ENCODE results near the gene LAYN. TPM values are rescaled to one million over a fixed set of nuclear protein-coding genes. Genes with fewer than 3 reads are reported as not detected.
A peak's percentile ranks its signal among the peaks of the same experiment; 100 is the strongest.

Gene LAYN
- total RNA-seq, 1 experiment from 2014 or later: 0.79 TPM

DNA sequence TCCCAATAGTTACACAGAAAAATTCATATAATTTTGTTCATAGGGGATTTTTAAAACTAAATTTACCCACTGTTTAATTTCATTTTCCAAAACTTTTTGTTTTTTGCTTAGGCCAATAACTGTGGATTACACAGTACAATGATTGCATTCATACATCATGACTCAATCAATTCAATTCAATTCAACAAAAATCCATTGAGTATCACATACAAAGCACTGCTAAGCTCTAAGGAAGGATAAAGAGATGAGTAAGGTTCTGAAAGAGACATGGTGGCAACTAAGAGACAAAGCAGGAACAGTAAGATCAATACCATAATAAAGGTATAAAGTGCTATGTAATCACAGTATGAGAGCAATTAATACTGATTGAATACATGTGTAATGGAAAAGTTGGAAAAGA, 9.4 kb upstream of the LAYN start:
- TF ChIP-seq, protein P1, sequence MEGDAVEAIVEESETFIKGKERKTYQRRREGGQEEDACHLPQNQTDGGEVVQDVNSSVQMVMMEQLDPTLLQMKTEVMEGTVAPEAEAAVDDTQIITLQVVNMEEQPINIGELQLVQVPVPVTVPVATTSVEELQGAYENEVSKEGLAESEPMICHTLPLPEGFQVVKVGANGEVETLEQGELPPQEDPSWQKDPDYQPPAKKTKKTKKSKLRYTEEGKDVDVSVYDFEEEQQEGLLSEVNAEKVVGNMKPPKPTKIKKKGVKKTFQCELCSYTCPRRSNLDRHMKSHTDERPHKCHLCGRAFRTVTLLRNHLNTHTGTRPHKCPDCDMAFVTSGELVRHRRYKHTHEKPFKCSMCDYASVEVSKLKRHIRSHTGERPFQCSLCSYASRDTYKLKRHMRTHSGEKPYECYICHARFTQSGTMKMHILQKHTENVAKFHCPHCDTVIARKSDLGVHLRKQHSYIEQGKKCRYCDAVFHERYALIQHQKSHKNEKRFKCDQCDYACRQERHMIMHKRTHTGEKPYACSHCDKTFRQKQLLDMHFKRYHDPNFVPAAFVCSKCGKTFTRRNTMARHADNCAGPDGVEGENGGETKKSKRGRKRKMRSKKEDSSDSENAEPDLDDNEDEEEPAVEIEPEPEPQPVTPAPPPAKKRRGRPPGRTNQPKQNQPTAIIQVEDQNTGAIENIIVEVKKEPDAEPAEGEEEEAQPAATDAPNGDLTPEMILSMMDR (IDR thresholded peaks at IDR 0.05; ENCODE audit: insufficient read depth in 1 of 2, low read depth in 1 of 2, low read length in 1 of 2, severe bottlenecking in 1 of 2, unreplicated experiment in 1 of 2): no peak
- intact Hi-C loops (cut with micrococcal nuclease; ENCODE audit: unreplicated experiment): no loop called here
- H3K27me3 Mint-ChIP-seq (ENCODE audit: insufficient read depth, unreplicated experiment): no peaks in the 10 kb centered on the region
- H3K9me3 Mint-ChIP-seq (ENCODE audit: unreplicated experiment): no peaks in the 10 kb centered on the region
- Histone ChIP-seq H3K36me3 (ENCODE audit: control insufficient read depth, insufficient read depth, low read length) (no peaks in the 10 kb centered on the region), H3K4me1 (peaks cover 45% of the 10 kb centered on the region), H3K4me3 (ENCODE audit: low read depth, low read length) (no peak overlapping the region), H3K9me3 (no peaks in the 10 kb centered on the region), H3K27me3 (replicated peaks; ENCODE audit: control insufficient read depth, insufficient read depth, low read length) (no peaks in the 10 kb centered on the region)
- CTCF ChIA-PET: interaction anchor here (0.6 to 0.7 kb wide), 2 partner anchors 758 to 1059 kb away, joined by 3 to 4 read pairs; no protein-coding TSS in a partner anchor
- POLR2A ChIA-PET: no interaction called here
- H3K36me3 Mint-ChIP-seq (ENCODE audit: insufficient read depth, unreplicated experiment): no peaks in the 10 kb centered on the region
- no peak overlapping the region for H3K27ac Mint-ChIP-seq (ENCODE audit: unreplicated experiment)
- H3K4me1 Mint-ChIP-seq (ENCODE audit: low read depth, unreplicated experiment): peaks cover 32% of the 10 kb centered on the region
- H3K4me3 Mint-ChIP-seq (ENCODE audit: unreplicated experiment): no peak overlapping the region
- DNase-seq: no peak
- BruUV-seq (replicated peaks): TSS peak; percentile 80

DNA sequence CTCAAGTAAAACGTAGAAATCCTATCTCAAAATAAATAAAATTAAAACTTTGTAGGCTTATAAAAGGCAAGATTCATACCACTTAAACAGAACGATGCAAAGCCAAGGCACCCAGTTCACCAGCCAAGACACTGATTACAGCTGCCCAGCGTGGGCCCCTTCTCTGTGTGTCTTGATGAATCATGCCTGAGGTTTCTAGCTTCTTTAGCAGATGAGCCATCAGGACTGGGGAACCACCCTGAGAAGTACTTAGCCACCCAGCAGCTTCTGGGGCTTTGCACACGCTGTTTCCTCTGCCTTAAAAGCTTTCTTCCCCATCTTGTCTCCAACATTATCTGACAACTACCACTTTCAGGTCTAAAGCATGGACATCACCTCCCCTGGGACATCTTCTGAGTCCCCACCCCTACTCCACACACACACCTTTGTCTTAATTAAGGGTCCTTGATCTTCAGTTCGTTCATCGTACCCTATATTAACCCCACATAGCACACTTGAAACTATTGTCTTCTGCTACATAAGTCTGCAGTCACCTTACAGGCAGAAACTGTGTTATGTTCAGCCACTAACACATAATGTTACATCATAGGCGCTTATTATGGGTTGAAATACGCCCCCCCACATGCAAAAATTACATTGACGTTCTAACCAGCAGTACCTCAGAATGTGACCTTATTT, 8.7 kb upstream of the LAYN start:
- ChIA-PET CTCF (interaction anchor here (0.7 kb wide), 1 partner anchor 758 kb away, joined by 4 read pairs; no protein-coding TSS in a partner anchor), POLR2A (no interaction called here)
- H3K4me1 Mint-ChIP-seq (ENCODE audit: low read depth, unreplicated experiment): peaks cover 27% of the 10 kb centered on the region
- no TSS peak for BruUV-seq (replicated peaks)
- peak; percentile 59 to 66 for DNase-seq
- no peaks in the 10 kb centered on the region for H3K36me3 Mint-ChIP-seq (ENCODE audit: insufficient read depth, unreplicated experiment)
- H3K9me3 ChIP-seq: no peaks in the 10 kb centered on the region
- H3K36me3 ChIP-seq (ENCODE audit: control insufficient read depth, insufficient read depth, low read length): no peaks in the 10 kb centered on the region
- peak overlapping the region; percentile 7 for H3K4me3 Mint-ChIP-seq (ENCODE audit: unreplicated experiment)
- H3K27ac Mint-ChIP-seq (ENCODE audit: unreplicated experiment): peak overlapping the region; percentile 43
- intact Hi-C loops (cut with micrococcal nuclease; ENCODE audit: unreplicated experiment): loop anchor here (2.0 kb wide), 1 partner anchor 33 kb away; no protein-coding TSS in a partner anchor
- H3K27me3 ChIP-seq (replicated peaks; ENCODE audit: control insufficient read depth, insufficient read depth, low read length): no peaks in the 10 kb centered on the region
- H3K4me1 ChIP-seq: peaks cover 45% of the 10 kb centered on the region
- no peaks in the 10 kb centered on the region for H3K27me3 Mint-ChIP-seq (ENCODE audit: insufficient read depth, unreplicated experiment)
- TF ChIP-seq, protein P1 (IDR thresholded peaks at IDR 0.05; ENCODE audit: insufficient read depth in 1 of 2, low read depth in 1 of 2, low read length in 1 of 2, severe bottlenecking in 1 of 2, unreplicated experiment in 1 of 2): no peak
- no peak overlapping the region for H3K4me3 ChIP-seq (ENCODE audit: low read depth, low read length)
- H3K9me3 Mint-ChIP-seq (ENCODE audit: unreplicated experiment): no peaks in the 10 kb centered on the region

DNA sequence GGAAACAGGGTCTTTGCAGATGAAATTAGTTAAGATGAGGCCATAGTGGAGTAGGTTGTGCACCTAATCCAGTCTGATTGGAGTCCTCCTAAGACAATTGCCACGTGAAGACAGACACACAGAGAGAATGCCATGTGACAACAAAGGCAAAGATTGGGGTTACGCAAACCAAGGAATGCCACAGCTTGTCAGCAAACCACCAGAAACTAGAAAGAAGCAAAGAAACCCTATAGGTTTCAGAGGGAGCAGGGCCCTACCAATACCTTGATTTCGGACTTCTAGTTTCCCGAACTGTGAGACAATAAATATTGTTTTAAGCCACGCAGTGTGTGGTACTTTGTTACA, 8.2 kb upstream of the LAYN start:
- no peak overlapping the region for H3K4me3 ChIP-seq (ENCODE audit: low read depth, low read length)
- BruUV-seq (replicated peaks): no TSS peak
- peaks cover 45% of the 10 kb centered on the region for H3K4me1 ChIP-seq
- Mint-ChIP-seq H3K4me1 (ENCODE audit: low read depth, unreplicated experiment) (peaks cover 27% of the 10 kb centered on the region), H3K27ac (ENCODE audit: unreplicated experiment) (peak overlapping the region; percentile 43), H3K27me3 (ENCODE audit: insufficient read depth, unreplicated experiment) (no peaks in the 10 kb centered on the region), H3K4me3 (ENCODE audit: unreplicated experiment) (peak overlapping the region; percentile 7), H3K36me3 (ENCODE audit: insufficient read depth, unreplicated experiment) (no peaks in the 10 kb centered on the region), H3K9me3 (ENCODE audit: unreplicated experiment) (no peaks in the 10 kb centered on the region)
- TF ChIP-seq, protein P1 (IDR thresholded peaks at IDR 0.05; ENCODE audit: insufficient read depth in 1 of 2, low read depth in 1 of 2, low read length in 1 of 2, severe bottlenecking in 1 of 2, unreplicated experiment in 1 of 2): no peak
- H3K9me3 ChIP-seq: no peaks in the 10 kb centered on the region
- H3K27me3 ChIP-seq (replicated peaks; ENCODE audit: control insufficient read depth, insufficient read depth, low read length): no peaks in the 10 kb centered on the region
- DNase-seq: peak; percentile 66 to 71
- no peaks in the 10 kb centered on the region for H3K36me3 ChIP-seq (ENCODE audit: control insufficient read depth, insufficient read depth, low read length)
- intact Hi-C loops (cut with micrococcal nuclease; ENCODE audit: unreplicated experiment): loop anchor here (2.0 kb wide), 1 partner anchor 32 kb away; no protein-coding TSS in a partner anchor
- ChIA-PET CTCF (interaction anchor here (1.3 kb wide), 1 partner anchor 78 kb away, joined by 4 read pairs; no protein-coding TSS in a partner anchor), POLR2A (no interaction called here)

Measured in Caco-2 (cell line).